ENCODE measurements around the gene UGT1A10.

UGT1A10 gene

DNA sequence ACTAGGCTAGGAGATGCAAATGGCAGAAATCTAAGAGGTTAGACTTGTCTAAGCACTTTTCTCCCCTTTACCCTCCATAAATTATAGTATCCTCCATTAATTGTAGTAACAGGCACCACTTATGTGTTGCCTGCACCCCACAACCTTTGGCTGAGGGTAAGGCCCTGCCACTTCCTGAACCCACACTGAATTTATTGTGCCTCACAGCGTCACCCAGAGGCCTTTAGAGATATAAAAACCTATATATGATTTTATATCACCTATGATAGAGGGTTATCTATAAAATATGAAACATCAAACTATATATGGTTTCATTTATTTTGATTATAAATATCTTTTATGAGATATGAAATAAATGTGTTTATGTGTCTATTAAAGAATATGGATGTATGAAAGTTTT, 38.1 kb downstream of the UGT1A10 start:
- Histone ChIP-seq H3K27me3 (ENCODE audit: control insufficient read depth, low read length) (no peaks in the 10 kb centered on the region; the same call in 1 of the 2 replicates), H3K4me1 (ENCODE audit: control insufficient read depth, low read length) (no peaks in the 10 kb centered on the region), H3K36me3 (ENCODE audit: control insufficient read depth, low read length) (no peaks in the 10 kb centered on the region), H3K4me2 (ENCODE audit: low read length) (no peak overlapping the region), H3K27ac (ENCODE audit: low read depth, low read length) (no peak overlapping the region), H3K4me3 (ENCODE audit: low read length) (no peak overlapping the region), H4K20me1 (ENCODE audit: control insufficient read depth, insufficient read depth, low read depth, low read length) (no peaks in the 10 kb centered on the region), H3F3A (ENCODE audit: control insufficient read depth, insufficient read depth) (no peaks in the 10 kb centered on the region), H3K9me3 (ENCODE audit: control insufficient read depth, insufficient read depth, low read length) (no peaks in the 10 kb centered on the region), H3K9me2 (replicated peaks; ENCODE audit: control insufficient read depth, low read length) (no peaks in the 10 kb centered on the region), H3K79me2 (ENCODE audit: control insufficient read depth, low read length) (no peaks in the 10 kb centered on the region)
- TF ChIP-seq, protein P1, sequence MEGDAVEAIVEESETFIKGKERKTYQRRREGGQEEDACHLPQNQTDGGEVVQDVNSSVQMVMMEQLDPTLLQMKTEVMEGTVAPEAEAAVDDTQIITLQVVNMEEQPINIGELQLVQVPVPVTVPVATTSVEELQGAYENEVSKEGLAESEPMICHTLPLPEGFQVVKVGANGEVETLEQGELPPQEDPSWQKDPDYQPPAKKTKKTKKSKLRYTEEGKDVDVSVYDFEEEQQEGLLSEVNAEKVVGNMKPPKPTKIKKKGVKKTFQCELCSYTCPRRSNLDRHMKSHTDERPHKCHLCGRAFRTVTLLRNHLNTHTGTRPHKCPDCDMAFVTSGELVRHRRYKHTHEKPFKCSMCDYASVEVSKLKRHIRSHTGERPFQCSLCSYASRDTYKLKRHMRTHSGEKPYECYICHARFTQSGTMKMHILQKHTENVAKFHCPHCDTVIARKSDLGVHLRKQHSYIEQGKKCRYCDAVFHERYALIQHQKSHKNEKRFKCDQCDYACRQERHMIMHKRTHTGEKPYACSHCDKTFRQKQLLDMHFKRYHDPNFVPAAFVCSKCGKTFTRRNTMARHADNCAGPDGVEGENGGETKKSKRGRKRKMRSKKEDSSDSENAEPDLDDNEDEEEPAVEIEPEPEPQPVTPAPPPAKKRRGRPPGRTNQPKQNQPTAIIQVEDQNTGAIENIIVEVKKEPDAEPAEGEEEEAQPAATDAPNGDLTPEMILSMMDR (IDR thresholded peaks at IDR 0.05; ENCODE audit: low read depth, low read length, poor library complexity, severe bottlenecking) = no peak
- no peak for TF ChIP-seq EZH2phosphoT487 (IDR thresholded peaks at IDR 0.05; ENCODE audit: borderline replicate concordance, low read length)

DNA sequence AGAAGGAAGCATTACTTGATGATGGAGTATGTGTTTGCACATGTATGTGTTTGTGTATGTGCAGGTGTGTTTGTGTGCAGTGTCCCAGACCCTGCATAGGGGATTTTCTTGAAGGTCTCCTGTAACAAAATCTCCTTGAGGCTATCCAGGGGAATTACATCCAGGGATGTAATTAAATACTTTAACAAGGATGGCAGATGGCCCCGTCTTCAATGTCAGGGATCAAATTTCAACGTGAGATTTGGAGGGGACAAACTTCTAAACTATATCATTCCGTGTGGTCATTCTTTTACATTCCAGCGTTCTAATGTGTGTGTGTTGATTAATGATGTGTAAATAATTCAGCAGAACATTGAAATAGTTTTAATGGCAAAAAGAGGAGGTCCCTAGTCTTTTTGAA, 38.7 kb downstream of the UGT1A10 start:
- no peaks in the 10 kb centered on the region for H3F3A ChIP-seq (ENCODE audit: control insufficient read depth, insufficient read depth)
- H3K9me3 ChIP-seq (ENCODE audit: control insufficient read depth, insufficient read depth, low read length) = no peaks in the 10 kb centered on the region
- no peaks in the 10 kb centered on the region for H3K36me3 ChIP-seq (ENCODE audit: control insufficient read depth, low read length)
- TF ChIP-seq EZH2phosphoT487 (IDR thresholded peaks at IDR 0.05; ENCODE audit: borderline replicate concordance, low read length) = no peak
- TF ChIP-seq, protein P1 (IDR thresholded peaks at IDR 0.05; ENCODE audit: low read depth, low read length, poor library complexity, severe bottlenecking) = no peak
- H3K27me3 ChIP-seq (ENCODE audit: control insufficient read depth, low read length) = no peaks in the 10 kb centered on the region; the same call in 1 of the 2 replicates
- no peak overlapping the region for H3K4me3 ChIP-seq (ENCODE audit: low read length)
- H3K4me2 ChIP-seq (ENCODE audit: low read length) = no peak overlapping the region
- no peaks in the 10 kb centered on the region for H3K79me2 ChIP-seq (ENCODE audit: control insufficient read depth, low read length)
- H4K20me1 ChIP-seq (ENCODE audit: control insufficient read depth, insufficient read depth, low read depth, low read length) = no peaks in the 10 kb centered on the region
- no peak overlapping the region for H3K27ac ChIP-seq (ENCODE audit: low read depth, low read length)
- H3K9me2 ChIP-seq (replicated peaks; ENCODE audit: control insufficient read depth, low read length) = no peaks in the 10 kb centered on the region
- no peaks in the 10 kb centered on the region for H3K4me1 ChIP-seq (ENCODE audit: control insufficient read depth, low read length)

- no peaks in the 10 kb centered on the region for H3K9me2 ChIP-seq (replicated peaks; ENCODE audit: control insufficient read depth, low read length)
- no peaks in the 10 kb centered on the region for H4K20me1 ChIP-seq (ENCODE audit: control insufficient read depth, insufficient read depth, low read depth, low read length)
- TF ChIP-seq, protein P1 (IDR thresholded peaks at IDR 0.05; ENCODE audit: low read depth, low read length, poor library complexity, severe bottlenecking) = no peak
- TF ChIP-seq EZH2phosphoT487 (IDR thresholded peaks at IDR 0.05; ENCODE audit: borderline replicate concordance, low read length) = no peak
- H3K27ac ChIP-seq (ENCODE audit: low read depth, low read length) = no peak overlapping the region
- H3K4me1 ChIP-seq (ENCODE audit: control insufficient read depth, low read length) = no peaks in the 10 kb centered on the region
- no peaks in the 10 kb centered on the region for H3K79me2 ChIP-seq (ENCODE audit: control insufficient read depth, low read length)
- H3K36me3 ChIP-seq (ENCODE audit: control insufficient read depth, low read length) = no peaks in the 10 kb centered on the region
- H3F3A ChIP-seq (ENCODE audit: control insufficient read depth, insufficient read depth) = no peaks in the 10 kb centered on the region
- H3K4me3 ChIP-seq (ENCODE audit: low read length) = no peak overlapping the region
- H3K27me3 ChIP-seq (ENCODE audit: control insufficient read depth, low read length) = no peaks in the 10 kb centered on the region; the same call in 1 of the 2 replicates
- no peak overlapping the region for H3K4me2 ChIP-seq (ENCODE audit: low read length)
- no peaks in the 10 kb centered on the region for H3K9me3 ChIP-seq (ENCODE audit: control insufficient read depth, insufficient read depth, low read length)
Observed at GRCh38 chr2:233676046-233676445, 39.8 kb downstream of the UGT1A10 start.

Data from DOHH2 (cell line).